HEK293 (cell line): ENCODE measurements around the gene TPD52L2.
"Not testable (repeated sequence)": the region's sequence is repeated elsewhere in the genome, so short reads cannot be mapped to it uniquely, and the experiment has no call there.

Experiments used
- CTCF ChIA-PET: fragments of 350-600 bp; formaldehyde crosslinking; extraction: SDS; loops from one replicate; lab custom pipeline; 2021; ENCODE audit warnings: antibody characterized with exemption; lab: Yijun Ruan, JAX
- POLR2A ChIA-PET: fragments of 300-600 bp; formaldehyde crosslinking; extraction: SDS; loops from one replicate; lab custom pipeline; 2020; ENCODE audit warnings: antibody characterized with exemption, inconsistent platforms; lab: Yijun Ruan, JAX
- H3K27ac ChIP-seq: fragments of 200-500 bp; sonication (Bioruptor generic); 2 replicates; pipeline ENCODE4 v1.5.1; 2014; ENCODE audit warnings: low read depth, low read length, control low read depth, inconsistent platforms; ENCODE audit errors: extremely low read depth
- H3K36me3 ChIP-seq, 2 experiments: fragments of 200-500 bp in 1 of 2; sonication (Bioruptor generic) in 1 of 2; 1 replicate in 1 of 2; 2 replicates in 1 of 2; pipeline ENCODE4 v1.5.1; 2014 to 2017; ENCODE audit warnings: inconsistent platforms in 2 of 2, low read length in 2 of 2; ENCODE audit not compliant: control insufficient read depth in 2 of 2, insufficient read depth in 1 of 2
- H3K4me1 ChIP-seq: fragments of 200-500 bp; sonication (Bioruptor generic); 2 replicates; pipeline ENCODE4 v1.5.1; 2014; ENCODE audit warnings: mild to moderate bottlenecking, low read length, inconsistent platforms; ENCODE audit not compliant: control insufficient read depth, insufficient read depth
- H3K4me3 ChIP-seq: 2 replicates; pipeline ENCODE4 v1.5.1; 2011; ENCODE audit warnings: low read depth, mild to moderate bottlenecking, control low read depth, low read length, moderate library complexity
- H3K9me3 ChIP-seq: fragments of 200-500 bp; sonication (Bioruptor generic); 2 replicates; pipeline ENCODE4 v1.5.1; 2014; ENCODE audit warnings: low read depth, low read length, inconsistent platforms; ENCODE audit not compliant: control insufficient read depth, insufficient read depth
- EGR2 ChIP-seq: fragments of 450-650 bp; formaldehyde crosslinking; IDR thresholded peaks from 2 replicates; pipeline ENCODE4 v1.5.1; 2016; ENCODE audit warnings: low read depth, missing biosample characterization, missing genetic modification characterization
- HOXD13 ChIP-seq: sonication (generic); formaldehyde crosslinking; IDR thresholded peaks from 2 replicates; pipeline ENCODE4 v1.8.0; 2022; ENCODE audit warnings: missing genetic modification reagents, borderline replicate concordance
- KLF1 ChIP-seq: fragments of 450-650 bp; formaldehyde crosslinking; IDR thresholded peaks from 2 replicates; pipeline ENCODE4 v1.5.1; 2016; ENCODE audit warnings: missing biosample characterization, missing genetic modification characterization
- KLF16 ChIP-seq: fragments of 450-650 bp; formaldehyde crosslinking; IDR thresholded peaks from 2 replicates; pipeline ENCODE4 v1.5.1; 2017; ENCODE audit warnings: missing biosample characterization, missing genetic modification characterization
- REPIN1 ChIP-seq: fragments of 450-650 bp; formaldehyde crosslinking; IDR thresholded peaks from 2 replicates; pipeline ENCODE4 v1.5.1; 2017; ENCODE audit warnings: missing biosample characterization, missing genetic modification characterization, low read depth
- WT1 ChIP-seq: fragments of 450-650 bp; formaldehyde crosslinking; IDR thresholded peaks from 2 replicates; pipeline ENCODE4 v1.5.1; 2016; ENCODE audit warnings: missing biosample characterization, missing genetic modification characterization
- ZBTB20 ChIP-seq: fragments of 450-650 bp; formaldehyde crosslinking; IDR thresholded peaks from 2 replicates; pipeline ENCODE4 v1.5.1; 2016; ENCODE audit warnings: missing biosample characterization, missing genetic modification characterization
- ZFHX2 ChIP-seq: fragments of 450-650 bp; formaldehyde crosslinking; conservative IDR thresholded peaks from 2 replicates; pipeline ENCODE4 v1.5.1; 2016; ENCODE audit warnings: missing biosample characterization, missing genetic modification characterization
- ZNF114 ChIP-seq: fragments of 450-650 bp; formaldehyde crosslinking; IDR thresholded peaks from 2 replicates; pipeline ENCODE4 v1.5.0; 2017; ENCODE audit warnings: missing biosample characterization, missing genetic modification characterization
- ZNF292 ChIP-seq: fragments of 450-650 bp; formaldehyde crosslinking; IDR thresholded peaks from 2 replicates; pipeline ENCODE4 v1.5.1; 2016; ENCODE audit warnings: low read depth, missing biosample characterization, missing genetic modification characterization, borderline replicate concordance
- ZNF394 ChIP-seq: fragments of 450-650 bp; formaldehyde crosslinking; IDR thresholded peaks from 2 replicates; pipeline ENCODE4 v1.5.1; 2016; ENCODE audit warnings: missing biosample characterization, missing genetic modification characterization, mild to moderate bottlenecking, moderate library complexity, borderline replicate concordance
- ZNF404 ChIP-seq: fragments of 450-650 bp; formaldehyde crosslinking; IDR thresholded peaks from 2 replicates; pipeline ENCODE4 v1.5.1; 2017; ENCODE audit warnings: missing biosample characterization, missing genetic modification characterization
- ZNF76 ChIP-seq: fragments of 450-650 bp; formaldehyde crosslinking; IDR thresholded peaks from 2 replicates; pipeline ENCODE4; 2016; ENCODE audit warnings: low read depth, missing biosample characterization, missing genetic modification characterization, borderline replicate concordance
- ZSCAN30 ChIP-seq: fragments of 450-650 bp; IDR thresholded peaks from 2 replicates; pipeline ENCODE4 v1.5.1; 2018; ENCODE audit warnings: missing biosample characterization, mild to moderate bottlenecking, missing genetic modification characterization, moderate library complexity
- TF ChIP-seq, protein P1 (sequence below): fragments of 450-650 bp; formaldehyde crosslinking; IDR thresholded peaks from 2 replicates; pipeline ENCODE4 v1.5.1; 2017; ENCODE audit warnings: missing biosample characterization, missing genetic modification characterization
- TF ChIP-seq, protein P2 (sequence below): fragments of 450-650 bp; formaldehyde crosslinking; IDR thresholded peaks from 2 replicates; pipeline ENCODE4 v1.5.1; 2016; ENCODE audit warnings: missing biosample characterization, missing genetic modification characterization, borderline replicate concordance
- TF ChIP-seq, protein P3 (sequence below): fragments of 450-650 bp; formaldehyde crosslinking; conservative IDR thresholded peaks from 2 replicates; pipeline ENCODE4 v1.5.1; 2016; ENCODE audit warnings: low read depth, missing biosample characterization, missing genetic modification characterization
- TF ChIP-seq, protein P4 (sequence below): fragments of 450-650 bp; formaldehyde crosslinking; IDR thresholded peaks from 2 replicates; pipeline ENCODE4 v1.5.1; 2016; ENCODE audit warnings: missing biosample characterization, missing genetic modification characterization, low read depth
- TF ChIP-seq, protein P5 (sequence below): fragments of 450-650 bp; formaldehyde crosslinking; IDR thresholded peaks from 2 replicates; pipeline ENCODE4 v1.5.1; 2017; ENCODE audit warnings: missing biosample characterization, missing genetic modification characterization
- TF ChIP-seq, protein P6 (sequence below): fragments of 450-650 bp; formaldehyde crosslinking; IDR thresholded peaks from 2 replicates; pipeline ENCODE4 v1.5.1; 2016; ENCODE audit warnings: missing biosample characterization, missing genetic modification characterization

Gene TPD52L2

DNA sequence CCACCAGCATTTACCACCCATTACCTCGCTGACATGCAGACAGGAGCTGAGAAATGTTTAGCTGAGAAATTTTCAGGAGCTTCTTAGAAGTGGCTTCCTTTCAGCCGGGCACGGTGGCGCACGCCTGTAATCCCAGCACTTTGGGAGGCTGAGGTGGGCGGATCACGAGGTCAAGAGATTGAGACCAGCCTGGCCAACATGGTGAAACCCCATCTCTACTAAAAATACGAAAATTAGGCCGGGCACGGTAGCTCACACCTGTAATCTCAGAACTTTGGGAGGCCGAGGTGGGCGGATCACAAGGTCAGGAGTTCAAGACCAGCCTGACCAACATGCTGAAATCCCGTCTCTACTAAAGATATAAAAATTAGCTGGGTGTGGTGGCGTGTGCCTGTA is 13.5 kb upstream of the TPD52L2 start:
- H3K4me1 ChIP-seq, H3K36me3 ChIP-seq, CTCF ChIA-PET, H3K4me3 ChIP-seq, H3K27ac ChIP-seq, H3K9me3 ChIP-seq: not testable (repeated sequence)
- POLR2A ChIA-PET: interaction anchor here (0.7 kb wide), 1 partner anchor 1027 kb away, joined by 4 read pairs; no protein-coding TSS in a partner anchor
- peak; percentile 16; the same call in 1 of the 2 replicates for TF ChIP-seq ZFHX2

DNA sequence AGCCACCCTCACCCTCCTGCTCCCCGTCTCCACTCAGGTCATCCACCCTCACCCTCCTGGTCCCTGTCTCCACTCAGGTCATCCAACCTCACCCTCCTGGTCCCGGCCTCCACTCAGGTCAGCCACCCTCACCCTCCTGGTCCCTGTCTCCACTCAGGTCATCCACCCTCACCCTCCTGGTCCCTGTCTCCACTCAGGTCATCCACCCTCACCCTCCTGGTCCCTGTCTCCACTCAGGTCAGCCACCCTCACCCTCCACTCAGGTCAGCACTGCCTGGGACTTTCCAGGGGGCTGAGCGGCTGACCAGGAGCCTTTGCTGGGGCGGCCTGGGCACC is 11.4 kb upstream of the TPD52L2 start:
- H3K27ac ChIP-seq: not testable (repeated sequence)

DNA sequence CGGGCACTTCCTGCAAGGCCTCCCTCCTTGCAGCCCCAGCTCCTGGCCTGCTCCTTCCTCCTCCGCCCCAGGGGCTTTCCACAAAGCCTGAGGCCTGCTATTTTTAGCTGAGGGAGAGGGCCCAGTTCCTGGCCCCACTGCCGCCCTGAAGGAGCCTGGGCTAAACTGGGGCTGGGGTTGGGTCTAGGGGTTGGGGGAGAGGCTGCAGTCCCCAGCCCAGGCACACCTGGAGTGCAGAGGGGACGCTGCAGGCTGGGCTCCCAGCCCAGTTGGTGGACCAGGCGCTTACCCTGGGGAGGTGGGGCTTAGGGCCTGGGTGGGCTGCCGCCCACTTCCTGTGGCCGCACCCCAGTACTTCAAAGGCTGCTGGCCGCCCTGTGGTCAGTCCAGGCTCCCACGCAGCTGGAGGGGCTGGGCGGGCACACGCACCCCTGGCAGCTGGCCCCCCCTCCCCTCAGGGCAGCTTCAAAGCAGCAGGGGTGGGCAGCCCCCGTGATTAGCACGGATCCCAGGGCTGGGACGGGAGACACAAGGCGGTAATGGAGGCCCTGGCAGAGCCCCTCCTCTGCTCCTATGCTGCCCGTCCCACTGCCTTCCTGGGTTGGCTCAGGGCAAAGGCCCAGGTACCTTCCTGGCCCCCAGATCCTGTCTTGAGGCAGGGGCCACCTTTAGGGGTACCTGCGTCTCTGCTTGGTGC is 10.9 kb upstream of the TPD52L2 start:
- Histone ChIP-seq H3K36me3 (no peaks in the 10 kb centered on the region), H3K27ac (no peak overlapping the region), H3K9me3 (no peaks in the 10 kb centered on the region), H3K4me1 (no peaks in the 10 kb centered on the region), H3K4me3 (no peak overlapping the region)
- ChIA-PET CTCF (no interaction called here), POLR2A (interaction anchor here (0.6 to 1.7 kb wide), 2 partner anchors 11 to 220 kb away, joined by 3 to 5 read pairs; partner anchors contain the start of gene TPD52L2)
- no peak for TF ChIP-seq HOXD13 (CRISPR knock-in tag)
- TF ChIP-seq, protein P1, sequence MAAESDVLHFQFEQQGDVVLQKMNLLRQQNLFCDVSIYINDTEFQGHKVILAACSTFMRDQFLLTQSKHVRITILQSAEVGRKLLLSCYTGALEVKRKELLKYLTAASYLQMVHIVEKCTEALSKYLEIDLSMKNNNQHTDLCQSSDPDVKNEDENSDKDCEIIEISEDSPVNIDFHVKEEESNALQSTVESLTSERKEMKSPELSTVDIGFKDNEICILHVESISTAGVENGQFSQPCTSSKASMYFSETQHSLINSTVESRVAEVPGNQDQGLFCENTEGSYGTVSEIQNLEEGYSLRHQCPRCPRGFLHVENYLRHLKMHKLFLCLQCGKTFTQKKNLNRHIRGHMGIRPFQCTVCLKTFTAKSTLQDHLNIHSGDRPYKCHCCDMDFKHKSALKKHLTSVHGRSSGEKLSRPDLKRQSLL: no peak
- TF ChIP-seq ZSCAN30: no peak
- peak; percentile 82 for TF ChIP-seq ZFHX2
- no peak for TF ChIP-seq ZNF76 (tag by site-specific recombination)
- TF ChIP-seq REPIN1 (tag by site-specific recombination): no peak
- TF ChIP-seq KLF16 (tag by site-specific recombination): no peak; the same call in 1 of the 2 replicates
- no peak for TF ChIP-seq ZNF404 (tag by site-specific recombination)
- no peak for TF ChIP-seq ZNF394 (tag by site-specific recombination)
- TF ChIP-seq WT1: no peak
- no peak for TF ChIP-seq ZBTB20 (tag by site-specific recombination)
- TF ChIP-seq, protein P2, sequence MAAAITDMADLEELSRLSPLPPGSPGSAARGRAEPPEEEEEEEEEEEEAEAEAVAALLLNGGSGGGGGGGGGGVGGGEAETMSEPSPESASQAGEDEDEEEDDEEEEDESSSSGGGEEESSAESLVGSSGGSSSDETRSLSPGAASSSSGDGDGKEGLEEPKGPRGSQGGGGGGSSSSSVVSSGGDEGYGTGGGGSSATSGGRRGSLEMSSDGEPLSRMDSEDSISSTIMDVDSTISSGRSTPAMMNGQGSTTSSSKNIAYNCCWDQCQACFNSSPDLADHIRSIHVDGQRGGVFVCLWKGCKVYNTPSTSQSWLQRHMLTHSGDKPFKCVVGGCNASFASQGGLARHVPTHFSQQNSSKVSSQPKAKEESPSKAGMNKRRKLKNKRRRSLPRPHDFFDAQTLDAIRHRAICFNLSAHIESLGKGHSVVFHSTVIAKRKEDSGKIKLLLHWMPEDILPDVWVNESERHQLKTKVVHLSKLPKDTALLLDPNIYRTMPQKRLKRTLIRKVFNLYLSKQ (tag by site-specific recombination): no peak
- TF ChIP-seq, protein P3, sequence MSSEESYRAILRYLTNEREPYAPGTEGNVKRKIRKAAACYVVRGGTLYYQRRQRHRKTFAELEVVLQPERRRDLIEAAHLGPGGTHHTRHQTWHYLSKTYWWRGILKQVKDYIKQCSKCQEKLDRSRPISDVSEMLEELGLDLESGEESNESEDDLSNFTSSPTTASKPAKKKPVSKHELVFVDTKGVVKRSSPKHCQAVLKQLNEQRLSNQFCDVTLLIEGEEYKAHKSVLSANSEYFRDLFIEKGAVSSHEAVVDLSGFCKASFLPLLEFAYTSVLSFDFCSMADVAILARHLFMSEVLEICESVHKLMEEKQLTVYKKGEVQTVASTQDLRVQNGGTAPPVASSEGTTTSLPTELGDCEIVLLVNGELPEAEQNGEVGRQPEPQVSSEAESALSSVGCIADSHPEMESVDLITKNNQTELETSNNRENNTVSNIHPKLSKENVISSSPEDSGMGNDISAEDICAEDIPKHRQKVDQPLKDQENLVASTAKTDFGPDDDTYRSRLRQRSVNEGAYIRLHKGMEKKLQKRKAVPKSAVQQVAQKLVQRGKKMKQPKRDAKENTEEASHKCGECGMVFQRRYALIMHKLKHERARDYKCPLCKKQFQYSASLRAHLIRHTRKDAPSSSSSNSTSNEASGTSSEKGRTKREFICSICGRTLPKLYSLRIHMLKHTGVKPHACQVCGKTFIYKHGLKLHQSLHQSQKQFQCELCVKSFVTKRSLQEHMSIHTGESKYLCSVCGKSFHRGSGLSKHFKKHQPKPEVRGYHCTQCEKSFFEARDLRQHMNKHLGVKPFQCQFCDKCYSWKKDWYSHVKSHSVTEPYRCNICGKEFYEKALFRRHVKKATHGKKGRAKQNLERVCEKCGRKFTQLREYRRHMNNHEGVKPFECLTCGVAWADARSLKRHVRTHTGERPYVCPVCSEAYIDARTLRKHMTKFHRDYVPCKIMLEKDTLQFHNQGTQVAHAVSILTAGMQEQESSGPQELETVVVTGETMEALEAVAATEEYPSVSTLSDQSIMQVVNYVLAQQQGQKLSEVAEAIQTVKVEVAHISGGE (tag by site-specific recombination): no peak
- TF ChIP-seq ZNF292 (tag by site-specific recombination): no peak
- TF ChIP-seq, protein P4, sequence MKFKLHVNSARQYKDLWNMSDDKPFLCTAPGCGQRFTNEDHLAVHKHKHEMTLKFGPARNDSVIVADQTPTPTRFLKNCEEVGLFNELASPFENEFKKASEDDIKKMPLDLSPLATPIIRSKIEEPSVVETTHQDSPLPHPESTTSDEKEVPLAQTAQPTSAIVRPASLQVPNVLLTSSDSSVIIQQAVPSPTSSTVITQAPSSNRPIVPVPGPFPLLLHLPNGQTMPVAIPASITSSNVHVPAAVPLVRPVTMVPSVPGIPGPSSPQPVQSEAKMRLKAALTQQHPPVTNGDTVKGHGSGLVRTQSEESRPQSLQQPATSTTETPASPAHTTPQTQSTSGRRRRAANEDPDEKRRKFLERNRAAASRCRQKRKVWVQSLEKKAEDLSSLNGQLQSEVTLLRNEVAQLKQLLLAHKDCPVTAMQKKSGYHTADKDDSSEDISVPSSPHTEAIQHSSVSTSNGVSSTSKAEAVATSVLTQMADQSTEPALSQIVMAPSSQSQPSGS: no peak
- TF ChIP-seq, protein P5, sequence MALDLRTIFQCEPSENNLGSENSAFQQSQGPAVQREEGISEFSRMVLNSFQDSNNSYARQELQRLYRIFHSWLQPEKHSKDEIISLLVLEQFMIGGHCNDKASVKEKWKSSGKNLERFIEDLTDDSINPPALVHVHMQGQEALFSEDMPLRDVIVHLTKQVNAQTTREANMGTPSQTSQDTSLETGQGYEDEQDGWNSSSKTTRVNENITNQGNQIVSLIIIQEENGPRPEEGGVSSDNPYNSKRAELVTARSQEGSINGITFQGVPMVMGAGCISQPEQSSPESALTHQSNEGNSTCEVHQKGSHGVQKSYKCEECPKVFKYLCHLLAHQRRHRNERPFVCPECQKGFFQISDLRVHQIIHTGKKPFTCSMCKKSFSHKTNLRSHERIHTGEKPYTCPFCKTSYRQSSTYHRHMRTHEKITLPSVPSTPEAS (tag by site-specific recombination): no peak
- peak; percentile 53 for TF ChIP-seq EGR2
- TF ChIP-seq, protein P6, sequence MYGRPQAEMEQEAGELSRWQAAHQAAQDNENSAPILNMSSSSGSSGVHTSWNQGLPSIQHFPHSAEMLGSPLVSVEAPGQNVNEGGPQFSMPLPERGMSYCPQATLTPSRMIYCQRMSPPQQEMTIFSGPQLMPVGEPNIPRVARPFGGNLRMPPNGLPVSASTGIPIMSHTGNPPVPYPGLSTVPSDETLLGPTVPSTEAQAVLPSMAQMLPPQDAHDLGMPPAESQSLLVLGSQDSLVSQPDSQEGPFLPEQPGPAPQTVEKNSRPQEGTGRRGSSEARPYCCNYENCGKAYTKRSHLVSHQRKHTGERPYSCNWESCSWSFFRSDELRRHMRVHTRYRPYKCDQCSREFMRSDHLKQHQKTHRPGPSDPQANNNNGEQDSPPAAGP (tag by site-specific recombination): no peak
- TF ChIP-seq KLF1 (tag by site-specific recombination): 0 out of 2 replicates have a peak, but pooled peaks have one; percentile 21
- no peak for TF ChIP-seq ZNF114 (tag by site-specific recombination)

More for the DNA sequence above, 11.4 kb upstream of the TPD52L2 start:
- H3K9me3 ChIP-seq, H3K36me3 ChIP-seq, CTCF ChIA-PET, H3K4me3 ChIP-seq, H3K4me1 ChIP-seq: not testable (repeated sequence)
- POLR2A ChIA-PET: interaction anchor here (1.7 kb wide), 1 partner anchor 12 kb away, joined by 5 read pairs; the partner anchor contains the start of gene TPD52L2
